Esophagus muscularis mucosa (tissue), 4 donors: ENCODE data around the gene PLEKHH3. TPM values are rescaled to one million over a fixed set of nuclear protein-coding genes. Genes with fewer than 3 reads are reported as not detected.

Experiments used
- DNase-seq: peaks from one replicate; pipeline ENCODE4 v3.0.0-alpha.2; 2017; ENCODE audit errors: extremely low spot score
- H3K27ac ChIP-seq, 4 donors: fragments of 200-600 bp; sonication (generic); replicated peaks in 1 of 4; 1 replicate in 3 of 4; 2 replicates in 1 of 4; pipeline ENCODE4 v1.5.1; 2016 to 2019; ENCODE audit warnings: mild to moderate bottlenecking in 1 of 4
- H3K27me3 ChIP-seq, 4 donors: fragments of 200-600 bp; sonication (generic); one replicate each; pipeline versions ENCODE4 v1.5.1 to v1.6.0; 2016 to 2019
- H3K36me3 ChIP-seq, 4 donors: fragments of 200-600 bp; sonication (generic); one replicate each; pipeline ENCODE4 v1.5.1; 2016 to 2019
- H3K4me1 ChIP-seq, 4 donors: fragments of 200-600 bp; sonication (generic); one replicate each; pipeline ENCODE4 v1.5.1; 2016 to 2019
- H3K4me3 ChIP-seq, 4 donors: fragments of 200-600 bp; sonication (generic); 1 replicate in 2 of 4; 2 replicates in 2 of 4; pipeline ENCODE4 v1.5.1; 2016 to 2019; ENCODE audit warnings: mild to moderate bottlenecking in 4 of 4, moderate library complexity in 1 of 4
- H3K9me3 ChIP-seq, 4 donors: fragments of 200-600 bp; sonication (generic); 1 replicate in 3 of 4; 2 replicates in 1 of 4; pipeline ENCODE4 v1.5.1; 2016 to 2019
- EP300 ChIP-seq: sonication (generic); formaldehyde crosslinking; IDR thresholded peaks from one replicate; pipeline ENCODE4 v1.6.1; 2017; ENCODE audit warnings: antibody characterized with exemption
- POLR2A ChIP-seq: fragments of 450-650 bp; IDR thresholded peaks from one replicate; pipeline ENCODE4 v1.6.1; 2017; ENCODE audit warnings: antibody characterized with exemption, moderate library complexity, mild to moderate bottlenecking, low read depth
- POLR2AphosphoS5 ChIP-seq, 2 donors: sonication (generic); formaldehyde crosslinking; IDR thresholded peaks; one replicate each; pipeline ENCODE4 v1.6.1; 2017; ENCODE audit warnings: antibody characterized with exemption in 2 of 2
- WGBS: methylation state at CpG from one replicate; pipeline ENCODE4 v1.1.5; 2018; 5-methylcytosine and 5-hydroxymethylcytosine counted together
- intact Hi-C: fragments of 100-400 bp; cut with DNase I; formaldehyde crosslinking; loops from one replicate; pipeline ENCODE4 v1.15.1; 2023
- small RNA-seq, 3 donors: library from RNA; depleted of rRNA; stranded (forward); fragments of <200 nt; gene quantifications; one replicate each; pipeline ENCODE3, GENCODE V24; 2016
- total RNA-seq, 4 donors: library from RNA; depleted of rRNA; stranded (reverse); fragments of >200 nt; gene quantifications; one replicate each; pipeline versions ENCODE4 v1.1.0 to v1.2.1, GENCODE V29; 2016
- TF ChIP-seq, protein P1 (sequence below), 3 experiments: fragments of 200-600 bp in 2 of 3; fragments of 450-650 bp in 1 of 3; sonication (generic) in 2 of 3; IDR thresholded peaks; one replicate each; pipeline ENCODE4 v1.5.1; 2017 to 2019; ENCODE audit warnings: antibody characterized with exemption in 3 of 3, mild to moderate bottlenecking in 2 of 3, moderate library complexity in 1 of 3

PLEKHH3 gene
- total RNA-seq, 4 donors from 2014 or later: 20.3 to 41.2 (median 27.3) TPM

DNA sequence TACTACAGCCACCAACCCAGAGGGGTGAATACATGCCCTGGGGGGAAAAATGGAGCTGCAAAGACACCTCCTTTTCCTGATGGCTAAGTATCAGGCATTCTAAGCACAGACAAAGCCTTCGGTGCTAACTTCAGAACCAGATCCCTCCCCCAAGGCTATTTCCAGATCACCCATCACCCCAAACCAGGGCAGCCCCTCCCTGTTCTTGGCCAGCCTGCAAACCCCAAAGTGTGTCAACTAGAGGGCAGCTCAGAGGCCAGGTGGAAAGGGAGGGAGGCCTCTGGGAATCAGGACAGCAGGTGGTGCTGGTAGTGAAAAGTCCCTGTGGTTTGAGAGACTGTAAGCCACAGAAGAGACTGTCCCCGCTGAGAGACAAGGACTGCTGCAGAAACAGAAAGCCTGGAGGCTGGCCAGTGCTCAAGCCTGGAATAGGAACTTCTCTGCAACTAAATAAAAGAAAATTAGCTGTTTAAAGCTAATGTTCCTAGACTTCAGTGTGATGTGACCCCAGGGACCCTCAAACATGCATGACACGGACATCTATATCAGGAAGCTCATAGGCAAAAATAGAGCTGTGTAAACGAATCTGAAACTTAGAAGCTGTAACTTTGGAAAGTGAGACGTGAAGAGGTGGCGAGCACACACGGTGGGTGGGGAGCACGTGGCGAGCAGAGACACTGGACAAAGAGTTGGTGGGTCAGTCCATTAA lies 58.2 kb downstream of the PLEKHH3 start:
- H3K4me1 ChIP-seq: peaks cover 12 to 18% (median 14%) of the 10 kb centered on the region in 4 donors
- H3K27me3 ChIP-seq: no peaks in the 10 kb centered on the region
- H3K36me3 ChIP-seq: peaks cover 20 to 28% (median 26%) of the 10 kb centered on the region in 4 donors
- H3K9me3 ChIP-seq: no peaks in the 10 kb centered on the region
- TF ChIP-seq, protein P1, sequence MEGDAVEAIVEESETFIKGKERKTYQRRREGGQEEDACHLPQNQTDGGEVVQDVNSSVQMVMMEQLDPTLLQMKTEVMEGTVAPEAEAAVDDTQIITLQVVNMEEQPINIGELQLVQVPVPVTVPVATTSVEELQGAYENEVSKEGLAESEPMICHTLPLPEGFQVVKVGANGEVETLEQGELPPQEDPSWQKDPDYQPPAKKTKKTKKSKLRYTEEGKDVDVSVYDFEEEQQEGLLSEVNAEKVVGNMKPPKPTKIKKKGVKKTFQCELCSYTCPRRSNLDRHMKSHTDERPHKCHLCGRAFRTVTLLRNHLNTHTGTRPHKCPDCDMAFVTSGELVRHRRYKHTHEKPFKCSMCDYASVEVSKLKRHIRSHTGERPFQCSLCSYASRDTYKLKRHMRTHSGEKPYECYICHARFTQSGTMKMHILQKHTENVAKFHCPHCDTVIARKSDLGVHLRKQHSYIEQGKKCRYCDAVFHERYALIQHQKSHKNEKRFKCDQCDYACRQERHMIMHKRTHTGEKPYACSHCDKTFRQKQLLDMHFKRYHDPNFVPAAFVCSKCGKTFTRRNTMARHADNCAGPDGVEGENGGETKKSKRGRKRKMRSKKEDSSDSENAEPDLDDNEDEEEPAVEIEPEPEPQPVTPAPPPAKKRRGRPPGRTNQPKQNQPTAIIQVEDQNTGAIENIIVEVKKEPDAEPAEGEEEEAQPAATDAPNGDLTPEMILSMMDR (IDR thresholded peaks at IDR 0.05): peak; percentile 9 to 25 (median 10)
- no peak for TF ChIP-seq POLR2A
- peak in 1 of 2 donors; percentile 47 for TF ChIP-seq POLR2AphosphoS5 (IDR thresholded peaks at IDR 0.05)
- 43% methylated on average over 8 of the region's 9 CpGs for WGBS
- H3K4me3 ChIP-seq: peak overlapping the region in 1 of 4 donors; percentile 12
- peak overlapping the region in 3 of 4 donors; percentile 17 to 55 (median 54) for H3K27ac ChIP-seq
- intact Hi-C loops: no loop called here
- no peak for DNase-seq

DNA sequence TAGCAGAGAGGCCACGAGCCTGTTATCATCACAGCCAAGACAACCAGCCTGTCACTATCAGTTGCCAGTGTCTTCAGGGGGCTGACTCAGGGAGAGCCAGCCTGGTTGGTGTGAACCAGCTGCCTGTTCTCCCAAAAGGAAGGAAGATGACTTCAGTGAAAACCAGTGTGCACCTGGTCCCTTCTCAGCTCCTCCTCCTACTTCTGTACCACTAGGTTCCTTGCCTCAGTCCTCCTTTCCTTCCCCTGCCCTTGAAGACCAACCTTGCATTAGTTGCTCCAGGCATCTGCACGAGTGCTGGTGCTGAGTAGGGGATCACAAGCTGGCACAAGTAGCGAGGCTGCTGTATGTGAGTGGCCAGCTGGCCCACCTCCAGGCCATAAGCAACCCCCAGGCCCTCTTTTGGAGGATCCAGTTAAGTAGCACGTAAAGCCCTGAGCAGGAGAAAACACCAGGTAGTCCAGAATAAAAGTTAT lies 58.8 kb downstream of the PLEKHH3 start:
- H3K27ac ChIP-seq: peak overlapping the region in 3 of 4 donors; percentile 17 to 55 (median 54)
- no peaks in the 10 kb centered on the region for H3K27me3 ChIP-seq
- no peak for TF ChIP-seq EP300
- no peak for TF ChIP-seq POLR2AphosphoS5 (IDR thresholded peaks at IDR 0.05)
- TF ChIP-seq, protein P1 (IDR thresholded peaks at IDR 0.05): no peak
- TF ChIP-seq POLR2A: no peak
- peaks cover 12 to 18% (median 14%) of the 10 kb centered on the region in 4 donors for H3K4me1 ChIP-seq
- H3K9me3 ChIP-seq: no peaks in the 10 kb centered on the region
- WGBS: 47% methylated on average over 3 of the region's 4 CpGs
- H3K36me3 ChIP-seq: peaks cover 25 to 34% (median 32%) of the 10 kb centered on the region in 4 donors
- intact Hi-C loops: no loop called here
- no peak for DNase-seq
- H3K4me3 ChIP-seq: no peak overlapping the region

Small RNA genes lying within 50 kb of the gene (small RNA-seq; reads per million reads assigned to genes)
- gene MIR6780A: 0 reads per million in 3 donors

Other genes with a start within 250 kb of the PLEKHH3 start
- 10 to 100 TPM; 51.9 to 74.9 (median 63.9) TPM for gene ATP6V0A1, start 218.1 kb downstream of the PLEKHH3 start, total RNA-seq
- 10 to 100 TPM; 27.8 to 36.6 (median 31.8) TPM for gene NAGLU, start 140.8 kb downstream of the PLEKHH3 start, total RNA-seq
- gene HSD17B1, start 124.1 kb downstream of the PLEKHH3 start, total RNA-seq: 1 to 10 TPM in 1 of 4 donors, under 1 TPM in 3; 0.13 to 2.5 (median 0.62) TPM
- gene COASY, start 114.8 kb downstream of the PLEKHH3 start, total RNA-seq: 10 to 100 TPM; 13.4 to 27.5 (median 22.4) TPM
- gene MLX, start 109.9 kb downstream of the PLEKHH3 start, total RNA-seq: 10 to 100 TPM; 24.9 to 34.5 (median 29.3) TPM
- gene PSMC3IP, start 99.3 kb downstream of the PLEKHH3 start, total RNA-seq: 1 to 10 TPM; 2.2 to 5.0 (median 4.2) TPM
- gene RETREG3, start 67.6 kb downstream of the PLEKHH3 start, total RNA-seq: 10 to 100 TPM; 42.7 to 93.3 (median 57.0) TPM
- gene TUBG1, start 67.3 kb downstream of the PLEKHH3 start, total RNA-seq: 10 to 100 TPM; 30.6 to 89.0 (median 55.0) TPM
- 10 to 100 TPM; 25.3 to 40.2 (median 38.1) TPM for gene TUBG2, start 17.7 kb downstream of the PLEKHH3 start, total RNA-seq
- 1 to 10 TPM; 2.9 to 8.4 (median 3.7) TPM for gene CCR10, start 4.8 kb upstream of the PLEKHH3 start, total RNA-seq
- 10 to 100 TPM in 1 of 4 donors, 1 to 10 TPM in 3; 4.7 to 13.2 (median 6.2) TPM for gene CNTNAP1, start 5.5 kb upstream of the PLEKHH3 start, total RNA-seq
- 10 to 100 TPM; 40.6 to 68.2 (median 54.6) TPM for gene EZH1, start 68.0 kb upstream of the PLEKHH3 start, total RNA-seq
- 10 to 100 TPM; 19.5 to 45.2 (median 34.2) TPM for gene RAMP2, start 84.2 kb upstream of the PLEKHH3 start, total RNA-seq
- gene VPS25, start 96.5 kb upstream of the PLEKHH3 start, total RNA-seq: 10 to 100 TPM; 34.5 to 43.9 (median 38.0) TPM
- 1 to 10 TPM in 3 of 4 donors, under 1 TPM in 1; 0.50 to 2.9 (median 2.1) TPM for gene WNK4, start 103.6 kb upstream of the PLEKHH3 start, total RNA-seq
- 10 to 100 TPM; 65.9 to 74.6 (median 68.3) TPM for gene COA3, start 121.7 kb upstream of the PLEKHH3 start, total RNA-seq
- gene CNTD1, start 121.9 kb upstream of the PLEKHH3 start, total RNA-seq: 1 to 10 TPM in 1 of 4 donors, under 1 TPM in 2, not detected in 1; 0.50 to 3.9 (median 0.57) TPM
- gene BECN1, start 147.3 kb upstream of the PLEKHH3 start, total RNA-seq: 100 to 1,000 TPM; 165 to 293 (median 237) TPM
- 10 to 100 TPM; 68.9 to 91.5 (median 77.2) TPM for gene PSME3, start 156.4 kb upstream of the PLEKHH3 start, total RNA-seq
- gene AOC2, start 167.6 kb upstream of the PLEKHH3 start, total RNA-seq: 1 to 10 TPM in 3 of 4 donors, under 1 TPM in 1; 0.66 to 2.0 (median 1.4) TPM
- 100 to 1,000 TPM in 3 of 4 donors, 10 to 100 TPM in 1; 89.0 to 242 (median 118) TPM for gene AOC3, start 174.2 kb upstream of the PLEKHH3 start, total RNA-seq
- gene G6PC1, start 223.8 kb upstream of the PLEKHH3 start, total RNA-seq: under 1 TPM in 1 of 4 donors, not detected in 3; 0.06 TPM